HG03066 (cell line): ENCODE data around the gene IFRD1.
"Not testable (repeated sequence)": the region's sequence is repeated elsewhere in the genome, so short reads cannot be mapped to it uniquely, and the experiment has no call there.

Experiments
- ATAC-seq: cut with Tn5 transposase; IDR thresholded peaks from one replicate; pipeline ENCODE4 v1.9.1; 2021; ENCODE audit warnings: low read depth; ENCODE audit not compliant: unreplicated experiment

Gene IFRD1

GRCh38 chr7:112511451-112512202 is 61.4 kb downstream of the IFRD1 start:
- no peak for ATAC-seq

- no peak for ATAC-seq
Observed at GRCh38 chr7:112512451-112513210, 62.4 kb downstream of the IFRD1 start.

- no peak for ATAC-seq
Observed at GRCh38 chr7:112515989-112516388, 65.7 kb downstream of the IFRD1 start.

GRCh38 chr7:112516418-112516817 is 66.2 kb downstream of the IFRD1 start:
- not testable (repeated sequence) for ATAC-seq

- no peak for ATAC-seq
Observed at GRCh38 chr7:112517487-112517886, 67.2 kb downstream of the IFRD1 start.

GRCh38 chr7:112520787-112521186 is 70.5 kb downstream of the IFRD1 start:
- no peak for ATAC-seq

- ATAC-seq, result no peak
Observed at GRCh38 chr7:112521942-112522341, 71.7 kb downstream of the IFRD1 start.

GRCh38 chr7:112523871-112524270 is 73.6 kb downstream of the IFRD1 start:
- no peak for ATAC-seq
